HepG2 (cell line): ENCODE results near the gene NOXO1. TPM values are rescaled to one million over a fixed set of nuclear protein-coding genes. Genes with fewer than 3 reads are reported as not detected.
A peak's percentile ranks its signal among the peaks of the same experiment; 100 is the strongest.

Source experiments
- AGO1 ChIP-seq: fragments of 200-400 bp; formaldehyde crosslinking; IDR thresholded peaks from 2 replicates; pipeline ENCODE4 v1.6.1; 2017; ENCODE audit warnings: mild to moderate bottlenecking, low read depth, low read length, moderate library complexity; ENCODE audit not compliant: poor library complexity, severe bottlenecking
- ATM ChIP-seq: fragments of 450-650 bp; IDR thresholded peaks from 2 replicates; pipeline ENCODE4 v1.7.1; 2017; ENCODE audit warnings: mild to moderate bottlenecking, borderline replicate concordance
- SOX13 ChIP-seq, 3 experiments: fragments of 450-650 bp in 1 of 3; sonication (generic) in 1 of 3; formaldehyde crosslinking in 1 of 3; IDR thresholded peaks in 2 of 3; conservative IDR thresholded peaks in 1 of 3; 2 replicates each; pipeline versions ENCODE4 v1.5.0 to v1.6.1; 2016 to 2020; ENCODE audit warnings: antibody characterized with exemption in 1 of 3, mild to moderate bottlenecking in 1 of 3, missing compliant biosample characterization in 1 of 3, missing genetic modification reagents in 1 of 3, moderate library complexity in 1 of 3
- THAP11 ChIP-seq: IDR thresholded peaks from 2 replicates; pipeline ENCODE4 v1.6.1; 2016; ENCODE audit warnings: missing biosample characterization, missing genetic modification reagents
- TOE1 ChIP-seq: sonication (generic); formaldehyde crosslinking; IDR thresholded peaks from 2 replicates; pipeline ENCODE4 v1.4.0; 2020; ENCODE audit warnings: mild to moderate bottlenecking, missing genetic modification reagents
- XRCC5 ChIP-seq: fragments of 200-400 bp; formaldehyde crosslinking; optimal IDR thresholded peaks from 2 replicates; pipeline ENCODE3; 2017; ENCODE audit warnings: mild to moderate bottlenecking, low read length
- ZNF235 ChIP-seq: sonication (generic); formaldehyde crosslinking; IDR thresholded peaks from 2 replicates; pipeline ENCODE4 v1.8.1; 2023; ENCODE audit warnings: mild to moderate bottlenecking, missing genetic modification reagents, borderline replicate concordance
- ZNF335 ChIP-seq: sonication (generic); formaldehyde crosslinking; IDR thresholded peaks from 2 replicates; pipeline ENCODE4 v1.4.0; 2020; ENCODE audit warnings: missing genetic modification reagents
- ZNF33B ChIP-seq: sonication (generic); formaldehyde crosslinking; IDR thresholded peaks from 2 replicates; pipeline ENCODE4 v1.5.1; 2020; ENCODE audit warnings: mild to moderate bottlenecking, missing genetic modification reagents
- ZNF556 ChIP-seq: sonication (generic); formaldehyde crosslinking; IDR thresholded peaks from 2 replicates; pipeline ENCODE4 v1.4.0; 2020; ENCODE audit warnings: mild to moderate bottlenecking, missing genetic modification reagents, borderline replicate concordance
- polyA plus RNA-seq, 8 experiments: library from polyadenylated mRNA; depleted of rRNA in 3 of 8; stranded (reverse) in 7 of 8; unstranded in 1 of 8; fragments of >200 nt; fragmentation: Illumina TruSeq in 4 of 8; extraction: Trizol in 4 of 8; gene quantifications; 2 replicates each; pipeline versions ENCODE4 v1.2.1 to v1.2.3, GENCODE V29; 2011 to 2016; ENCODE audit warnings: low read depth in 4 of 8, missing spikeins in 1 of 8, mixed read lengths in 1 of 8; ENCODE audit not compliant: insufficient read depth in 1 of 8
- total RNA-seq, 5 experiments: library from RNA; depleted of rRNA; stranded (reverse); fragments of >200 nt; fragmentation: Illumina TruSeq; extraction: Trizol; gene quantifications; 2 replicates each; pipeline ENCODE4 v1.2.3, GENCODE V29; 2016; ENCODE audit warnings: low read depth in 1 of 5
- TF ChIP-seq, protein P1 (sequence below): sonication (generic); formaldehyde crosslinking; IDR thresholded peaks from 2 replicates; pipeline ENCODE4 v1.4.0; 2020; ENCODE audit warnings: missing genetic modification reagents
- TF ChIP-seq, protein P2 (sequence below): sonication (generic); formaldehyde crosslinking; IDR thresholded peaks from 2 replicates; pipeline ENCODE4 v1.8.0; 2022; ENCODE audit warnings: mild to moderate bottlenecking, missing genetic modification reagents
- TF ChIP-seq, protein P3 (sequence below): sonication (generic); formaldehyde crosslinking; IDR thresholded peaks from 2 replicates; pipeline ENCODE4 v1.5.0; 2020; ENCODE audit warnings: mild to moderate bottlenecking, missing genetic modification reagents, borderline replicate concordance
- TF ChIP-seq, protein P4 (sequence below): sonication (generic); formaldehyde crosslinking; IDR thresholded peaks from 2 replicates; pipeline ENCODE4 v1.4.0; 2020; ENCODE audit warnings: mild to moderate bottlenecking, missing genetic modification reagents
- TF ChIP-seq, protein P5 (sequence below): sonication (generic); formaldehyde crosslinking; conservative IDR thresholded peaks from 2 replicates; pipeline ENCODE4 v1.4.0; 2020; ENCODE audit warnings: missing genetic modification reagents
- TF ChIP-seq, protein P6 (sequence below): sonication (generic); formaldehyde crosslinking; IDR thresholded peaks from 2 replicates; pipeline ENCODE4 v1.5.0; 2020; ENCODE audit warnings: mild to moderate bottlenecking, missing genetic modification reagents

The NOXO1 gene
- total and polyA plus RNA-seq, 2 of the 13 experiments (the other 11 are each of a cell fraction or from before 2014, with no cell fraction given), result 0.69 to 1.4 TPM

DNA sequence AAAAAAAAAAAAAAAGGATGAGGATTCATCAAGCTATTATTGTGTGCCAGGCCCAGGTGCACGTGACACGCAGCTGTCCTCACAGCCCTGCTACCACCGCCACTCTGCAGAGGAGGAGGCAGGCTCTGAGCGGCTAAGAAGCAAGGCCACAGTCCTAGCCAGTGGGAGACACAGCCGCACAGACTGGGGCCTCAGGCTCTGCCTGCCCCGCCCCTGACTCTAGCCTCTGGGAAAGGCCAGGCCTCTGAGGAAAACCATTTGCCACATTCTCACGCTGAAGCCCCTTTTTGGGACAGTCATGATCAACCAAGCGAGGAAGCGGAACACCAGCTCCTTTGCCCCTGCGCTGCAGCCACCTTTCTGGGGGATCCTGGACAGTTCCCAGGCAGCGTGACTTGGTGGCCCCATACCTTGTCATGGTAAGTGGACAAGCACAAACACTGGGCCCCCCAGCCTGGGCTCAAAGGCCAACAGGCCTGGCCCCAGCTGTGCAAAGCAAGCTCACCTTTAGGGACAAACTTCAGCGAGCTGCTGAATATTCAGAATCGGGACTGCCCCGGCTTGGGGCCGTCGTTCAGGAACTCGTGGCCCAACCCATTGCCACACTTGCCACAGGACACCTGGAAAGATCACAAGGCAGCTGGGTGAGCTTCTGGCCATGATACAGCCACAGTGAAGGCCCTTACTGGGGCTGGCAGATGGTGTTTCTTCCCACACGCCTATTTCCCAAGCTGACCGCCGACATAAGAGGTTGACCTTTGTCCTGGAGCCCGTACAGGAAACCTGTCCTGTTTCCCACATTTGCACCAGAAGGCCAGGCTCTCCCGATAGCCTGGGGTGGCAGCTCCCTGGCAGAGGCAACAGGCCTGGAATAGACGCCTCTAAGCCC lies 40.8 kb downstream of the NOXO1 start (continued):
- peak; percentile 66 for TF ChIP-seq THAP11 (CRISPR knock-in tag)
- TF ChIP-seq, protein P1, sequence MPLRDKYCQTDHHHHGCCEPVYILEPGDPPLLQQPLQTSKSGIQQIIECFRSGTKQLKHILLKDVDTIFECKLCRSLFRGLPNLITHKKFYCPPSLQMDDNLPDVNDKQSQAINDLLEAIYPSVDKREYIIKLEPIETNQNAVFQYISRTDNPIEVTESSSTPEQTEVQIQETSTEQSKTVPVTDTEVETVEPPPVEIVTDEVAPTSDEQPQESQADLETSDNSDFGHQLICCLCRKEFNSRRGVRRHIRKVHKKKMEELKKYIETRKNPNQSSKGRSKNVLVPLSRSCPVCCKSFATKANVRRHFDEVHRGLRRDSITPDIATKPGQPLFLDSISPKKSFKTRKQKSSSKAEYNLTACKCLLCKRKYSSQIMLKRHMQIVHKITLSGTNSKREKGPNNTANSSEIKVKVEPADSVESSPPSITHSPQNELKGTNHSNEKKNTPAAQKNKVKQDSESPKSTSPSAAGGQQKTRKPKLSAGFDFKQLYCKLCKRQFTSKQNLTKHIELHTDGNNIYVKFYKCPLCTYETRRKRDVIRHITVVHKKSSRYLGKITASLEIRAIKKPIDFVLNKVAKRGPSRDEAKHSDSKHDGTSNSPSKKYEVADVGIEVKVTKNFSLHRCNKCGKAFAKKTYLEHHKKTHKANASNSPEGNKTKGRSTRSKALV (CRISPR knock-in tag), result no peak
- no peak for TF ChIP-seq ZNF33B (CRISPR knock-in tag)
- no peak for TF ChIP-seq TOE1 (CRISPR knock-in tag)
- TF ChIP-seq, protein P2, sequence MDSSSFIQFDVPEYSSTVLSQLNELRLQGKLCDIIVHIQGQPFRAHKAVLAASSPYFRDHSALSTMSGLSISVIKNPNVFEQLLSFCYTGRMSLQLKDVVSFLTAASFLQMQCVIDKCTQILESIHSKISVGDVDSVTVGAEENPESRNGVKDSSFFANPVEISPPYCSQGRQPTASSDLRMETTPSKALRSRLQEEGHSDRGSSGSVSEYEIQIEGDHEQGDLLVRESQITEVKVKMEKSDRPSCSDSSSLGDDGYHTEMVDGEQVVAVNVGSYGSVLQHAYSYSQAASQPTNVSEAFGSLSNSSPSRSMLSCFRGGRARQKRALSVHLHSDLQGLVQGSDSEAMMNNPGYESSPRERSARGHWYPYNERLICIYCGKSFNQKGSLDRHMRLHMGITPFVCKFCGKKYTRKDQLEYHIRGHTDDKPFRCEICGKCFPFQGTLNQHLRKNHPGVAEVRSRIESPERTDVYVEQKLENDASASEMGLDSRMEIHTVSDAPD, result peak; percentile 21; the same call in 1 of the 2 replicates
- TF ChIP-seq, protein P3, sequence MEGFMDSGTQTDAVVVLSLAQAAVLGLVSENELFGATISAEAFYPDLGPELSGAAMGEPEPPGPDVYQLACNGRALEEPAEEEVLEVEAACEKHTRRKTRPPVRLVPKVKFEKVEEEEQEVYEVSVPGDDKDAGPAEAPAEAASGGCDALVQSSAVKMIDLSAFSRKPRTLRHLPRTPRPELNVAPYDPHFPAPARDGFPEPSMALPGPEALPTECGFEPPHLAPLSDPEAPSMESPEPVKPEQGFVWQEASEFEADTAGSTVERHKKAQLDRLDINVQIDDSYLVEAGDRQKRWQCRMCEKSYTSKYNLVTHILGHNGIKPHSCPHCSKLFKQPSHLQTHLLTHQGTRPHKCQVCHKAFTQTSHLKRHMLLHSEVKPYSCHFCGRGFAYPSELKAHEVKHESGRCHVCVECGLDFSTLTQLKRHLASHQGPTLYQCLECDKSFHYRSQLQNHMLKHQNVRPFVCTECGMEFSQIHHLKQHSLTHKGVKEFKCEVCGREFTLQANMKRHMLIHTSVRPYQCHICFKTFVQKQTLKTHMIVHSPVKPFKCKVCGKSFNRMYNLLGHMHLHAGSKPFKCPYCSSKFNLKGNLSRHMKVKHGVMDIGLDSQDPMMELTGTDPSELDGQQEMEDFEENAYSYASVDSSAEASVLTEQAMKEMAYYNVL (CRISPR knock-in tag), result peak; percentile 82; the same call in 1 of the 2 replicates
- TF ChIP-seq, protein P4, sequence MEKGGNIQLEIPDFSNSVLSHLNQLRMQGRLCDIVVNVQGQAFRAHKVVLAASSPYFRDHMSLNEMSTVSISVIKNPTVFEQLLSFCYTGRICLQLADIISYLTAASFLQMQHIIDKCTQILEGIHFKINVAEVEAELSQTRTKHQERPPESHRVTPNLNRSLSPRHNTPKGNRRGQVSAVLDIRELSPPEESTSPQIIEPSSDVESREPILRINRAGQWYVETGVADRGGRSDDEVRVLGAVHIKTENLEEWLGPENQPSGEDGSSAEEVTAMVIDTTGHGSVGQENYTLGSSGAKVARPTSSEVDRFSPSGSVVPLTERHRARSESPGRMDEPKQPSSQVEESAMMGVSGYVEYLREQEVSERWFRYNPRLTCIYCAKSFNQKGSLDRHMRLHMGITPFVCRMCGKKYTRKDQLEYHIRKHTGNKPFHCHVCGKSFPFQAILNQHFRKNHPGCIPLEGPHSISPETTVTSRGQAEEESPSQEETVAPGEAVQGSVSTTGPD (CRISPR knock-in tag), result peak; percentile 76
- TF ChIP-seq ATM, result no peak
- TF ChIP-seq, protein P5, sequence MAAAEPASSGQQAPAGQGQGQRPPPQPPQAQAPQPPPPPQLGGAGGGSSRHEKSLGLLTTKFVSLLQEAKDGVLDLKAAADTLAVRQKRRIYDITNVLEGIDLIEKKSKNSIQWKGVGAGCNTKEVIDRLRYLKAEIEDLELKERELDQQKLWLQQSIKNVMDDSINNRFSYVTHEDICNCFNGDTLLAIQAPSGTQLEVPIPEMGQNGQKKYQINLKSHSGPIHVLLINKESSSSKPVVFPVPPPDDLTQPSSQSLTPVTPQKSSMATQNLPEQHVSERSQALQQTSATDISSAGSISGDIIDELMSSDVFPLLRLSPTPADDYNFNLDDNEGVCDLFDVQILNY (CRISPR knock-in tag), result no peak
- TF ChIP-seq, protein P6, sequence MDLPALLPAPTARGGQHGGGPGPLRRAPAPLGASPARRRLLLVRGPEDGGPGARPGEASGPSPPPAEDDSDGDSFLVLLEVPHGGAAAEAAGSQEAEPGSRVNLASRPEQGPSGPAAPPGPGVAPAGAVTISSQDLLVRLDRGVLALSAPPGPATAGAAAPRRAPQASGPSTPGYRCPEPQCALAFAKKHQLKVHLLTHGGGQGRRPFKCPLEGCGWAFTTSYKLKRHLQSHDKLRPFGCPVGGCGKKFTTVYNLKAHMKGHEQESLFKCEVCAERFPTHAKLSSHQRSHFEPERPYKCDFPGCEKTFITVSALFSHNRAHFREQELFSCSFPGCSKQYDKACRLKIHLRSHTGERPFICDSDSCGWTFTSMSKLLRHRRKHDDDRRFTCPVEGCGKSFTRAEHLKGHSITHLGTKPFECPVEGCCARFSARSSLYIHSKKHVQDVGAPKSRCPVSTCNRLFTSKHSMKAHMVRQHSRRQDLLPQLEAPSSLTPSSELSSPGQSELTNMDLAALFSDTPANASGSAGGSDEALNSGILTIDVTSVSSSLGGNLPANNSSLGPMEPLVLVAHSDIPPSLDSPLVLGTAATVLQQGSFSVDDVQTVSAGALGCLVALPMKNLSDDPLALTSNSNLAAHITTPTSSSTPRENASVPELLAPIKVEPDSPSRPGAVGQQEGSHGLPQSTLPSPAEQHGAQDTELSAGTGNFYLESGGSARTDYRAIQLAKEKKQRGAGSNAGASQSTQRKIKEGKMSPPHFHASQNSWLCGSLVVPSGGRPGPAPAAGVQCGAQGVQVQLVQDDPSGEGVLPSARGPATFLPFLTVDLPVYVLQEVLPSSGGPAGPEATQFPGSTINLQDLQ (CRISPR knock-in tag), result 0 out of 2 replicates have a peak, but pooled peaks have one; percentile 42
- TF ChIP-seq ZNF556 (CRISPR knock-in tag), result peak; percentile 74; the same call in 1 of the 2 replicates
- peak; percentile 47 for TF ChIP-seq AGO1
- no peak for TF ChIP-seq XRCC5
- peak; percentile 82 for TF ChIP-seq ZNF335 (CRISPR knock-in tag)
- 0 out of 2 replicates have a peak, but pooled peaks have one; percentile 11 for TF ChIP-seq SOX13 (IDR thresholded peaks at IDR 0.05)
- TF ChIP-seq SOX13 (CRISPR knock-in tag; conservative IDR thresholded peaks at IDR 0.05 in 1 of 2, IDR thresholded peaks at IDR 0.05 in 1 of 2), result peak in 1 of 2 experiments; percentile 64; a peak in 1 of 4 replicates
- TF ChIP-seq ZNF235 (CRISPR knock-in tag), result peak; percentile 75
